ENCODE results near the gene SPTLC1. TPM values are rescaled to one million over a fixed set of nuclear protein-coding genes. Genes with fewer than 3 reads are reported as not detected.

SPTLC1 gene
- total and polyA plus RNA-seq, 2 of the 13 experiments (the other 11 are each of a cell fraction or from before 2014, with no cell fraction given): 56.2 to 72.5 TPM

DNA sequence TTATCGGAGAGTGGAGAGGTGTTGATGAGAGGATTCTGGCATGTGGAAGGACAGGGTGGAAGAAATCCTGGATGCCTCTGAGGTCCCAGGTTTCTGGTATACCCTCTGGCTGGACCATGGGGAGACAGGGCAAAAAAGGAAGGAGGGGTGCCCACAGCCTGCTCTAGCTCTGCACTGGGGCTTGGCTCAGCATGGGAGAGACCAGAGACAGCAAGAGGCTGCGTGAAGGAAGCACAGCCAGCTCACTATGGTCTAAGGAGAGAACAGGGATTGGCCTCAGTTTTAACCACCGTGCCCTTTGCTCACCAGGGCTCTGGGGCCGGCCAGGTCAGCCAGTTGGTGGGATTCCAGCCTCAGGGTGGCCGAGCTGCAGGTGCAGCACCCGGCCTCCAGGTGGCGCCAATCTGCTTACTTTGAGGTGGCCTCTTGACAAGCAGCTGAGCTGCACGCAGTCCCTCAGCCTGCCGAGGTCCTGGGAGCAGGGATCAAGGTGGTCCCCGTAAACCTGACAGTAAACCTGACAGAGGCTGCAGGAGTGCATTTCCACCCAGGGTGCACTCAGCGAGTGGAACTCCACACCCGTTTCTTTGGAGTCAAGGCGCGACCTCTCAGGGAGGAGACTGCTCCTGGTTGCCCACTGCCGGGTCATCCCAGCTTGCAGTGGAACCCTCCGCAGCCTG is 25.0 kb upstream of the SPTLC1 start (continued):
- TF ChIP-seq, protein P1, sequence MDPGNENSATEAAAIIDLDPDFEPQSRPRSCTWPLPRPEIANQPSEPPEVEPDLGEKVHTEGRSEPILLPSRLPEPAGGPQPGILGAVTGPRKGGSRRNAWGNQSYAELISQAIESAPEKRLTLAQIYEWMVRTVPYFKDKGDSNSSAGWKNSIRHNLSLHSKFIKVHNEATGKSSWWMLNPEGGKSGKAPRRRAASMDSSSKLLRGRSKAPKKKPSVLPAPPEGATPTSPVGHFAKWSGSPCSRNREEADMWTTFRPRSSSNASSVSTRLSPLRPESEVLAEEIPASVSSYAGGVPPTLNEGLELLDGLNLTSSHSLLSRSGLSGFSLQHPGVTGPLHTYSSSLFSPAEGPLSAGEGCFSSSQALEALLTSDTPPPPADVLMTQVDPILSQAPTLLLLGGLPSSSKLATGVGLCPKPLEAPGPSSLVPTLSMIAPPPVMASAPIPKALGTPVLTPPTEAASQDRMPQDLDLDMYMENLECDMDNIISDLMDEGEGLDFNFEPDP (CRISPR knock-in tag; conservative IDR thresholded peaks at IDR 0.05): no peak
- no peak for TF ChIP-seq JUND (CRISPR knock-in tag; IDR thresholded peaks at IDR 0.05)
- TF ChIP-seq NR0B2 (CRISPR knock-in tag; IDR thresholded peaks at IDR 0.05): peak; percentile 41; the same call in 1 of the 2 replicates
- TF ChIP-seq NONO (IDR thresholded peaks at IDR 0.05): no peak
- TF ChIP-seq NONO (CRISPR knock-in tag; conservative IDR thresholded peaks at IDR 0.05): no peak
- TF ChIP-seq ZNF619 (CRISPR knock-in tag; IDR thresholded peaks at IDR 0.05): no peak
- no peak for TF ChIP-seq ZNF260 (CRISPR knock-in tag; IDR thresholded peaks at IDR 0.05; ENCODE audit: borderline replicate concordance, low read depth)
- TF ChIP-seq ZNF614 (CRISPR knock-in tag; IDR thresholded peaks at IDR 0.05; ENCODE audit: borderline replicate concordance): no peak
- no peak; the same call in 1 of the 2 replicates for TF ChIP-seq RNF2 (conservative IDR thresholded peaks at IDR 0.05; ENCODE audit: low read depth)
- 0 out of 2 replicates have a peak, but pooled peaks have one; percentile 64 for TF ChIP-seq ZNF746 (CRISPR knock-in tag; IDR thresholded peaks at IDR 0.05)
- TF ChIP-seq ZNF44 (CRISPR knock-in tag; IDR thresholded peaks at IDR 0.05): no peak
- no peak for TF ChIP-seq HMG20A (CRISPR knock-in tag; IDR thresholded peaks at IDR 0.05; ENCODE audit: borderline replicate concordance)
- no peak for TF ChIP-seq MLLT10 (CRISPR knock-in tag; IDR thresholded peaks at IDR 0.05)
- TF ChIP-seq, protein P2, sequence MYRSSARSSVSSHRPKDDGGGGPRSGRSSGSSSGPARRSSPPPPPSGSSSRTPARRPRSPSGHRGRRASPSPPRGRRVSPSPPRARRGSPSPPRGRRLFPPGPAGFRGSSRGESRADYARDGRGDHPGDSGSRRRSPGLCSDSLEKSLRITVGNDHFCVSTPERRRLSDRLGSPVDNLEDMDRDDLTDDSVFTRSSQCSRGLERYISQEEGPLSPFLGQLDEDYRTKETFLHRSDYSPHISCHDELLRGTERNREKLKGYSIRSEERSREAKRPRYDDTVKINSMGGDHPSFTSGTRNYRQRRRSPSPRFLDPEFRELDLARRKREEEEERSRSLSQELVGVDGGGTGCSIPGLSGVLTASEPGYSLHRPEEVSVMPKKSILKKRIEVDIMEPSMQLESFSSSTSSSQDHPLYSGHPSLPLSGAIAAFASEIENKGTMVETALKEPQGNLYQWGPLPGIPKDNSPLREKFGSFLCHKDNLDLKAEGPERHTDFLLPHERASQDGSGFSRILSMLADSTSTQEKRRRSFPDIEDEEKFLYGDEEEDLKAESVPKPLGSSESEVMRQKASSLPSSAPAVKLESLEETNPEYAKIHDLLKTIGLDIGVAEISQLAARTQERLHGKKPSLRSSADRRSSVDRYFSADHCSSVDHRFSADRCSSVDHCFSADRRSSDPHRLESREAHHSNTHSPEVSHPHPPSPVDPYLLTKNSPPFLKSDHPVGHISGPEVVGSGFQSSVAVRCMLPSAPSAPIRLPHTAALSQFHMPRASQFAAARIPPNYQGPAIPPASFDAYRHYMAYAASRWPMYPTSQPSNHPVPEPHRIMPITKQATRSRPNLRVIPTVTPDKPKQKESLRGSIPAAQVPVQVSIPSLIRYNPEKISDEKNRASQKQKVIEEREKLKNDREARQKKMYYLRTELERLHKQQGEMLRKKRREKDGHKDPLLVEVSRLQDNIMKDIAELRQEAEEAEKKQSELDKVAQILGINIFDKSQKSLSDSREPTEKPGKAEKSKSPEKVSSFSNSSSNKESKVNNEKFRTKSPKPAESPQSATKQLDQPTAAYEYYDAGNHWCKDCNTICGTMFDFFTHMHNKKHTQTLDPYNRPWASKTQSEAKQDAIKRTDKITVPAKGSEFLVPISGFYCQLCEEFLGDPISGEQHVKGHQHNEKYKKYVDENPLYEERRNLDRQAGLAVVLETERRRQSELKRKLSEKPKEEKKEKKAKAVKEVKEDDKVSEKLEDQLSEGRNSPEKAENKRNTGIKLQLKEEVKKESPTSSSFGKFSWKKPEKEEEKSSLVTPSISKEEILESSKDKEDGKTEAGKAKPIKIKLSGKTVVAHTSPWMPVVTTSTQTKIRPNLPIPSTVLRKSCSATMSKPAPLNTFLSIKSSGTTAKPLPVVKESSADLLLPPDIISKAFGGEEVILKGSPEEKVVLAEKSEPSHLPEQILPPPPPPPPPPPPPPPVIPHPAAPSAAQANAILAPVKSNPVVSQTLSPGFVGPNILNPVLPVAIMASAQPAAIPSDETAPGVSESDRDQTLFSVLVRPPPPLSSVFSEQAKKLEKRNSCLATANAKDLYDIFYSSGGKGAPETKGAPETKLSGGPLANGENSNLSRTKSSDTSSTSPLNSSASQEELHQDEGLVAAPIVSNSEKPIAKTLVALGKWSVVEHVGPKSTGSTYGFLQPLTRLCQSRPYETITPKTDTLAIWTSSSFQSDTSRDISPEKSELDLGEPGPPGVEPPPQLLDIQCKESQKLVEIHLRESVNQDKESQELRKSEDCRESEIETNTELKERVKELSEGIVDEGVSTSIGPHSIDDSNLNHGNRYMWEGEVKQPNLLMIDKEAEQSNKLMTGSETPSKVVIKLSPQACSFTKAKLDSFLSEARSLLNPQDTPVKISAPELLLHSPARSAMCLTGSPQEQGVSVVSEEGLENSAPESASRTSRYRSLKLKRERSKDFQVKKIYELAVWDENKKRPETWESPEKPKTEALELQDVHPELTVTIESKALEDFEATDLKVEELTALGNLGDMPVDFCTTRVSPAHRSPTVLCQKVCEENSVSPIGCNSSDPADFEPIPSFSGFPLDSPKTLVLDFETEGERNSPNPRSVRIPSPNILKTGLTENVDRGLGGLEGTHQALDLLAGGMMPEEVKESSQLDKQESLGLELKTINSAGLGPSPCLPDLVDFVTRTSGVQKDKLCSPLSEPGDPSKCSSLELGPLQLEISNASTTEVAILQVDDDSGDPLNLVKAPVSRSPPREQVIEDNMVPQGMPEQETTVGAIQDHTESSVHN (CRISPR knock-in tag; IDR thresholded peaks at IDR 0.05): no peak
- TF ChIP-seq ZNF792 (CRISPR knock-in tag; IDR thresholded peaks at IDR 0.05): peak; percentile 77
- no peak for TF ChIP-seq ARNT (IDR thresholded peaks at IDR 0.05)
- TF ChIP-seq MYC (CRISPR knock-in tag; IDR thresholded peaks at IDR 0.05; ENCODE audit: borderline replicate concordance): peak; percentile 53; the same call in 1 of the 2 replicates
- no peak for TF ChIP-seq NFRKB (IDR thresholded peaks at IDR 0.05)
- no peak for TF ChIP-seq CBFB (CRISPR knock-in tag; IDR thresholded peaks at IDR 0.05)
- no peak for TF ChIP-seq TIGD3 (CRISPR knock-in tag; IDR thresholded peaks at IDR 0.05; ENCODE audit: borderline replicate concordance)
